Fibroblast of gingiva (primary cell): ENCODE results near the gene MUC2.

Source experiments
- DNase-seq: peaks from one replicate; pipeline ENCODE4 v3.0.0-alpha.2; 2011; ENCODE audit warnings: low read depth

Gene MUC2

DNA sequence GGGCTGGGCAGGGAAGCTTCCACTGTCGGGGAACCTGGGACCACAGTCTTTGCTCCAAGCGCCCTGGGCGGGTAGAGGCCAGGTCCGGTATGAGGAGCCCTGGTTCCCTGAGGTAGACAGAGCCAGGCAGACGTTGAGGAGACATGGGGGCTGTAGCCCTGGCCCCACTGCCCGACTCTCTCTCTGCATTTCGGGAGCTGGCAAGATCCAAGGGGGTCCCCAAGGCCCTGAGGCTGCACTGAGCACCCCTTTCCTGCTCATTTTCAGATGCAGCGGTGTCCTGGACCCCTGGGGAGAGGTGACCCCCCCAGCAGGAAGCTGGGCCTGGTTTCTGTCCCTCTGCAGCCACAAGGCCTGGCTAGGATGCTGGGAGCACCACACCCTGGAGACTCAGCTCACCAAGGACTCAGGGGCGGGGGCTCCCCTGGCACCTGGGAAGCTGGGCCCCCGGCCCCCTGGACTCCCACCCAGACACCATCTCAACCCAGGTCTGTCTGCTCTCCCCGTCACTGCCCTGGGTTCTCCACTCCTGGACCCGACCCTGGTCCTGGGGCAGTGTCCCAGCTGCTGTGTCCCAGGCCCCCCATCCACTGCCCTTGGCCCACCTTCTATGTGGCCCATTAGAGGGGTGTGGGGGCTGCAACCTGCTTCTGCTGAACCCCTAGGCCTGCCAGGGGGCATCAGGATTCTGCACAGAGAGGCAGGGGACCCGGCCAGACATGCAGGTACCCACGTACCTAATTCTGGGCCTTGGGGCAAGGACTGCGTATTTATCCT lies 23.1 kb upstream of the MUC2 start:
- DNase-seq = no peak

DNA sequence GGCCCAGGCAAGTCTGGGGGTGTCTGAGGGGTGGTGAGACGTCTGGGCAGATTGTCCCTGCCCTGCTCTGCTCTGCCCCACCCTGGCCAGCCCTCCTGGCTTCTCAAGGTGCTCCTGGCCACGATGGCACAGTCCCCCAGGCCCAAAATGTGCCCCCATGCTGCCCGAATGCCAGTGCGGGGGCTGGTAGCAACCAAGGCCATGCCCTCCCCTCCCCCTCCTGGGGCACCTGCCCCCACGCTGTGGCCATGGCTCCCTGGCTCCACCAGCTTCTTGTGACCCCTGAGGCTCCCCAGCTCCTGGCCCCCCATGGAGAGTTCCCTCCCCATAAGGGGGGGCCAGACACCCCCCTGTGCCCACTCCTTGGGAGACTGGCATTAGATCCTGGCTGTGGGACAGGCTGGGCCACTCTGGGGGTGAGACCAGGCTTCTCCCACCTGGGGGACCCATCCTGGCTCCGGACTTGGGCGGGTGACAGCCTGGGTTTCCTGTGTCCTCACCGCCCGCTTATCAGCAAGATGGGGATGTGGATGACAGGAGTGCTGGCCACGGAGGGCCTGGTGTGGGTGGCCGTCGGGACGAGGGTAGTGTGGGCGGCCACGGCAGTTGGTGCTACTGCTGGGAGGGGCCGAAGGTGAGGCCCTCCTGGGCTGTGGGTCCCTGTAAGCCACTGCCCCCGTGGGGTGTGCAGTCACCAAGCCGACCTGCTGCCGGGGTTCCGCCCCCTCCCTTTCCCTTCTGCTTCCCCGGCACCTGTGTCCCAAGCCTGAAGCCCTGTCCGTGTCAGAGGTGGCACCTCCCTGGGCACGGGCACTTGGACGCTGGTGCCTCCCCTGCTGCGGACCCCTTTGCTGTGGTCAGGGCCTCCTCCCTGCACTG lies 22.3 kb upstream of the MUC2 start:
- no peak for DNase-seq

DNA sequence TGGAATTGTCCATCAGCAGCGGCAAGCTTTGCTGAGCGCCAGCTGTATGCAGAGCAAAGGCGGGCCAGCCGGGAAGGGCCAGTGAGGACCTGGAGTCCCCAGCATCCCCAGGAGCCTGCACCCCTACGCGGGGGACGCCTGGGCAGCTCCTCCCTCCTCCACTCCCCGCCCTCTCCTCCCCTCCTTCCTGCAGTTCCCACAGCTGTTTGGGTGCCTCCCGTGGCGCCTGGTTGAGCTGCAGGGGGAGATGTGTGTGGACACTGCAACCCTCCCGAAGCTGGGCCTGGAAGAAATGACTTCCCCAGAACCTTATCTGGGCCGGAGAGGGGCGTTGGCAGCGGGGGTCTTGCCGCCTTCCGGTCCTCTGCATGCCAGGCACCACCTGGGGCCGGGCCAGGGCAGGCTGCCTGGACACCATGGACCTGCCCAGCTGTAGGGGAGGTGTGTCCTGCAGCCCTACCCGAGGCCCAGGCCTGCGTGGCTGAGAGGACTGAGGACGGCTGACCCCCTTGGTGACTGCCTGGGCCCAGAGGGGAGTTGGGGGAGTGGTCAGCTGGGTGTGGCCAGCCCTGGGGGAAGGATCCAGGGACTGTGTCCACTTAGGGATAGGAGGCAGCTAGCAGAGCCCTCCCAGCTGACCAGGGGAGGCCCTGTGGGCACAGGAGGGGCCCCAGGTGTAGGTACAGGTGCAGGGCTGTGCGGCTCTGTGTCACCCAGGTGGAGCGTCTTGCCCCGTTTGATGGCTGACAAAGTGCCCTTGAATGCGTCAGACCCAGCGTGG lies 21.4 kb upstream of the MUC2 start:
- DNase-seq = no peak

DNA sequence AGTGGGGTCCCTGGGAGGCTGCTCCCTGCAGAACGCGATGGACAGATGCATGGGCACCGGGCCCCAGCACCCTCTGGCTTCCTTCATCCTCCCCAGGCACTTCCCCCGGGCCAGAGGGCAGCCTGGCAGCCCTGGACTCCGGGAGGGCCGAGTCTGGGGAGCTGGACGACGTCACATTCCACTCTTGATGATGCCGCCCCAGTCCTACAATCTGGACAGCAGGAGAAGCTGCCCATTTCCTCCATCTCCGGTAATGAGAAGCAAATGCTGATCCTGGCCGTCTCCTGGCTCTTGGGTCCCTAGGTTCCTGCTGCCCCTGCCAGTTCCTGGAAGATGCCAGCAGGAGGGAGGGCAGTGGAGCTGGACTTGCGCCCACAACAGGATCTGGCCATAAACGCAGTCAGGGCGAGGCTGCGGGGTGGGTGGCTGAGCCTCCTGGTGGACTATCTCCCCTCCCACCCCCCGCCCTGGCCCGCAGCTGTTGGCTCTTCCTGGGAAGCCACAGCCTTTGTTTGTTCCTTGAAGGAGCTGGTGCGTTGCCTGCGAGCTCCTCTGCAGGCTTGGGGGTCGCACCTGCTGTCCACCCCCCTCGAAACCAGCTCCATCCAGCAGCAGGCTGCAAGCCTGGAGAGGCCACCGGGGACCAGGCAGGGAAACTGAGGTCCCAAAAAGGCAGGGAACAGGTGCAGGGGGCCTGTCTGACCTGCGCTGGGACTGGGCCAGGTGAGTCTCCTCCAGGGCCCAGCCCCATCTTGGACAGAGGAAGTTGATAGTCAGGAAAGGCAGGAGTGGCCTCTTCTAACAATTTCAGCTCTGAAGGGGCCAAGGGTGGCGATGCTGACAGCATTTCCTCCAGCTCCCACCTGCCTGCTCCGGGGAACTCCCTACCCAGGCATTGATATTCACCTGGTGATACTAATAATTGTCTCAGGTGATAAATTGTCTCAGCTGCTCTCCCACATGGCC lies 20.2 kb upstream of the MUC2 start:
- DNase-seq = peak; percentile 72

- DNase-seq = no peak
Measured at GRCh38 chr11:1055109-1055703, 19.5 kb upstream of the MUC2 start.

DNA sequence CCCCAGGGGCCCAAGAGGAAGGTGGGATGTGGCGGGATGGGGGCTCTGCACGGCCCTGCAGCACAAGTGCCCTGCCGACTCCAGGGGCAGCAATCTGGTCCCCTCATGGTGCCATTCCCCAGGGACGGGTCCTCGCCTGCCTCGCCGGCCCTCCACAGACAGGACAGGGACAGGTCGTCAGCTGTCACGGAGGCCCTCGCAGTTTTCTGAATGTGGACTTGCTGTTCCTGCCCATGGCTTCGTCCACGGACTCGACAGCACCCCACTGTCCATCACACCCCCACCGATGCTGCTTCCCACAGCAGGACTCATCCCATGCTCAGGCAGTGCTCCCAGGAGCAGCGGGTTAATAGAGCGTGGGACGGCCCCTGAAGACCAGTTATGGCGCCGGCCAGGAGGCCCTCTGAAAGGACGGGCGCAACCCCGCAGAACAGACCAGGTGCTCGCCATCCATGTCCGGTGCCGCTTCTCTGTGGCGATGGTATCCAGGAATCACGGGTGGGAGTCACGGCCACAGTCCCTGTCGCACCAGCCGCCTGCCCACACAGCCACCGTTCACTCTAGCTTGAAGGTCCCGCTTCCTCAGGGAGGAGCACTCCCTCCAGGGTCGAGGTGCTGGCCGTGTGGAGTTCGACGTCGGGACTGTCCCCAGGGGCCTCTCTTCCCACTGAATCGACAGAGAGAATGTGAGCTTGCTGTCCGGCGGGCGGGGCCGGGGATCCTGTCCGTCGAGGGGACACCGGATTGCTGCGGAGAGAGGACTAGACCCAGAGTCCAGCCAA lies 18.5 kb upstream of the MUC2 start:
- no peak for DNase-seq

DNA sequence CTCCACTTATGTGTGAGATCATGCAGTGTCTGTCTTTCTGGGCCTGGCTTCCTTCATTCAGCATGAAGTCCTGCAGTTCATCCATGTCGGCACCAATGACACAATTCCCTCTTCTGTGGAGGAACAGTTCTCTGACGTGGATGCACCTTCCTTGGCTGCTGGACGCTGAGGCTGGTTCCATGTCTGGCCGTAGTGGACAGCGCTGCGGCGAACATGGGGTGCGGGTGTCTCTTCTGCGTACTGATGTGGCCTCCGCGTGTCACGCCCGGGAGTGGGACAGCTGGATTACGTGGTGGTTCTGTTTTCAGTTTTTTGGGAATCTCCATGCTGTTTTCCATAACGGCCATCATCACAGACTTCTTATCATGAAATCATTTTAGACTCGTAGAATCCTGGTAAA lies 16.9 kb upstream of the MUC2 start:
- DNase-seq = no peak

- no peak for DNase-seq
Measured at GRCh38 chr11:1059759-1060158, 14.9 kb upstream of the MUC2 start.

- no peak for DNase-seq
Measured at GRCh38 chr11:1060410-1060809, 14.3 kb upstream of the MUC2 start.

GRCh38 chr11:1060852-1061616 lies 13.6 kb upstream of the MUC2 start:
- DNase-seq = peak; percentile 52

GRCh38 chr11:1062075-1062820 lies 12.4 kb upstream of the MUC2 start:
- DNase-seq = no peak

GRCh38 chr11:1064167-1064566 lies 10.5 kb upstream of the MUC2 start:
- DNase-seq = no peak

DNA sequence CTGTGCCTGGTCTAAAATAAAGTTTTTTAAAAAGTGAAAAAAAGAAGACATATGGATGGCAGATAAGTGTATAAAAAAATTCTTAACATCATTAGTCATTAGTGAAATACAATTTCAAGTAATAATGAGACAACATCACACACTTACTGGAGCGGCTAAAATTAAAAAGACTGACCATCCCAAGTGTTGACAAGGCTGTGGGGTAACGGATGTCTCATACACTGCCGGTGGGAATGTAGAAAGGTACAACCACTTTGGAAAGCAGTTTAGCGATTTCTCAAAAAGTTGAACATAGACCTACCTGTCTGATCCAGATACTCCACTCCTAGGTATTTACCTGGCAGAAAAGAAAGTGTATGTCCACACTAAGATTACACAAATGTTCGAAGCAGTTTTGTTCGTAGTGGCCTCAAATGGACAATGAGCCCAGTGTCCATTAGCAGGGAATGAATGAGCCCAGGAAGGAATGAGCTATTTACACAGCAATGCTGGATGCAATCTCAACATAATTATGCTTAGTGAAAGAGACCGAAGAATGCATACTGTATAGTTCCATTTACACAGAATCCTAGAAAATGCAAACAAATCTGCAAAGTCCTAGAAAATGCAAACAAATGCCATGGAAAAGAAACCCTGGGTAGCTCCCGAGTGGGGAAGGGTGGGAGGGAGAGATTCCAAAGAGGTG lies 6.7 kb upstream of the MUC2 start:
- no peak for DNase-seq

DNA sequence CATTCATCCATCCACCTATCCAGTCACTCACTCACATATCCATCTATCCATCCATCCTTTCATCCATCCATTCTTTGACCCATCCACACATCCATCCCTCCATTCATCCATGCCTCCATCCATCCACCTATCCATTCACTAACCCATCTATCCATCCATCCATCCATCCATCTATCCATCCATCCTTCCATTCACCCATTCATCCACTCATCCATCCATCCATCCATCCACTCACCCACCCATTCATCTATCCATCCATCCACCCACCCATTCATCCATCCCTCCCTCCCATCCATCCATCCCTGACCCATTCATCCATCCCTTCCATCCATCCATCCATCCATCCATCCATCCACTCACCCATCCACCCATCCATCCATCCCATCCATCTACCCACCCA lies 4.9 kb upstream of the MUC2 start:
- no peak for DNase-seq

DNA sequence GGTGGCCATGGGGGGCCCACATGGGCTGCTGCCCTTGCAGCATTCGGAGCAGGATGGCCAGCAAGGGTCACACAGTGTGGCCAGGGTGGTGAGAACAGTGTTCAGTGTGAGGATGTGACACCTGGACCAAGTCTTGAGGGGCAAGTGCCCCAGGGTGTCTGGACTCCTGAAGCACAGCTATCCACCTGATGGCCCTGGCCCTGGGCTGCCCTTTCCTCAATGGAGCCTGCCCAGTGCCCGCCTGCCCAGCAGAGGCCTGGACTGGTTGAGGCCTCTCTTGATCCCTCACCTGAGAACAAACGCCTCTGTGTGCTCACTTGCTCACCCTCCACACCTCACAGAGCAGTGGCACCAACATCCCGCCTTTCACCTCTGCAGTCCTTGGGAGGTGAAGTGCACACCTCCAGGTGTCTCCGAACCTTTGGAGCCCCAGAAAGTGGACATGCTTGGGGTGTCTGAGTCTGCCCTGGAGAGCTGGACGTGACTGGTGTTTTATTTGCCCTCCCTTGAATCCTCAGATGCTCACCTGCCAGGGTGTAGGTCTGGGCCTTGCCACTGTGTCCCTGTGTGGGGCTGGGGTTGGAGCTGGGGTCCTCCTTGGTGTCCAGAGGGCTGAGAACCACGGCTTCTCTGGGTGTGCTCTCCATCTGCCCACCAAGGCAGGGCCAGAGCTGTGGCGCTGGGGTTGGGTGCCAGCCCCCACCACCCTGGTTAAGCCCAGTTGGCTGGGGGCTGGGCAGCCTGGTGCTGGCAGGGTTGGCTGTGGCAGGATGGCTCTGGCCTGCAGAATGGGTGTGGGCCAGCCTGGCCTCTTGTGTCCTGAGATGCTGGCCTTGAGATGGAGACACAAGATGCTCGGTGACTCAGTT lies 3.8 kb upstream of the MUC2 start:
- DNase-seq = no peak

DNA sequence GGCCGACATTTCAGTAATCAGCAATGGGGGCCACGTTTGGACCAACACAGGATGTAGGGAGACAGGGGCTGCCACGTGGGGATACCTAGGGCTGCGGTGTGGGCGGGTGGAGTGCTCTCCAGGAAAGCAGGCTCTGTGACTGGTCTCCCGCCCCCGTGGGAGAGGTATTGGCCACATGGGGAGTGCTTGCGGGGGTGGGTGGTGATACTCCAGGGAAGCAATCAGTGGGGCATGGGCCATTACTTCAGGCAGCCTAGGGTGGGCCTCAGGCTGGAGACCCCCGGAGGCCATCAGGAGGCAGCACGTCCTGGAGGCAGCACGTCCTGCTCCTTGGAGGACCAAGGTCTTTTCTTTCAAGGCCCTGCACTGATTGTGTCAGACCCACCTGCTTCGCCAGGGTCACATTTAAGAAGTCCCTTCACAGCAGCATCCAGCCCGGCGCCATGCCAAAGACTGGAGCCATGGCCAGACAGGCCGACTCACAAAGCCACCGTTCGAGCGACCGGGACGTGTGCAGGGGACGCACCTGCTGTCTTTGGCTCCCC lies 3.0 kb upstream of the MUC2 start:
- no peak for DNase-seq
